ENCODE results near the gene PTPRF. TPM values are rescaled to one million over a fixed set of nuclear protein-coding genes. Genes with fewer than 3 reads are reported as not detected.
A peak's percentile ranks its signal among the peaks of the same experiment; 100 is the strongest.

PTPRF gene
- total RNA-seq, 1 donor: 42.7 TPM

- DNase-seq (ENCODE audit: low read depth): peak; percentile 31
- TF ChIP-seq CTCF (IDR thresholded peaks at IDR 0.05; ENCODE audit: insufficient read depth, low read depth, low read length): no peak
- H3K4me3 ChIP-seq (ENCODE audit: low read depth, low read length): peak overlapping the region; percentile 79
These were observed 623 bp downstream of the PTPRF start for GRCh38 chr1:43531107-43531905.

GRCh38 chr1:43531906-43532584 is 1.4 kb downstream of the PTPRF start:
- TF ChIP-seq CTCF (IDR thresholded peaks at IDR 0.05; ENCODE audit: insufficient read depth, low read depth, low read length): no peak
- no peak for DNase-seq (ENCODE audit: low read depth)

GRCh38 chr1:43532716-43533115 is 2.0 kb downstream of the PTPRF start:
- DNase-seq (ENCODE audit: low read depth): no peak
- TF ChIP-seq CTCF (IDR thresholded peaks at IDR 0.05; ENCODE audit: insufficient read depth, low read depth, low read length): no peak
- H3K4me3 ChIP-seq (ENCODE audit: low read depth, low read length): peak overlapping the region; percentile 79

More at GRCh38 chr1:43531906-43532584, 1.4 kb downstream of the PTPRF start:
- H3K4me3 ChIP-seq (ENCODE audit: low read depth, low read length): peak overlapping the region; percentile 79

- DNase-seq (ENCODE audit: low read depth): no peak
- no peak overlapping the region for H3K4me3 ChIP-seq (ENCODE audit: low read depth, low read length)
- no peak for TF ChIP-seq CTCF (IDR thresholded peaks at IDR 0.05; ENCODE audit: insufficient read depth, low read depth, low read length)
These were observed 2.9 kb downstream of the PTPRF start for GRCh38 chr1:43533584-43533983.

- no peak for TF ChIP-seq CTCF (IDR thresholded peaks at IDR 0.05; ENCODE audit: insufficient read depth, low read depth, low read length)
- H3K4me3 ChIP-seq (ENCODE audit: low read depth, low read length): no peak overlapping the region
- no peak for DNase-seq (ENCODE audit: low read depth)
These were observed 3.6 kb downstream of the PTPRF start for GRCh38 chr1:43534256-43534655.

GRCh38 chr1:43536196-43536863 is 5.6 kb downstream of the PTPRF start:
- H3K4me3 ChIP-seq (ENCODE audit: low read depth, low read length): no peak overlapping the region
- no peak for TF ChIP-seq CTCF (IDR thresholded peaks at IDR 0.05; ENCODE audit: insufficient read depth, low read depth, low read length)
- no peak for DNase-seq (ENCODE audit: low read depth)
